ENCODE data around the gene GJE1. TPM values are rescaled to one million over a fixed set of nuclear protein-coding genes. Genes with fewer than 3 reads are reported as not detected.
A peak's percentile ranks its signal among the peaks of the same experiment; 100 is the strongest.
"Not testable (repeated sequence)": the region's sequence is repeated elsewhere in the genome, so short reads cannot be mapped to it uniquely, and the experiment has no call there.

The GJE1 gene
- total RNA-seq, 2 donors from 2014 or later: not detected

DNA sequence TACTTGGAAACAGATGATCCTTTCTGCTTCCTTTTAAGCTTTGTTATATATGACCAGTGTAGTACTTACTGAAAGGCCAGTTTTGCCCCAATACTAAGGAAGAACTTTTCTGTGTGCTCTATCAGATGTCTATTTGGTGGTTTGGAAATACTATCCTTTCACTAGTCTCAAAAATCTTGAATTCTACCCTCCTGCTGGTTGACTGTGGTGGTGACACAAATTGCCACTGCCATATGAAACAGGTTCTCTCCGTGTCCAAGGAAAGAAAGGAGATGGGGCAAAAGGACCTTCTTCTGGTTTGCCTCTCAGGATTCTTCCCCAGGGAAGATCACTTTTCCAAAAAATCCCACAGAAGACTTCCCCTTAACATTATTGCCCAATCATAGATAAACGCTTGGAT, 6.2 kb downstream of the GJE1 start:
- no peak for DNase-seq
- no peaks in the 10 kb centered on the region for H3K9me3 ChIP-seq (ENCODE audit: control insufficient read depth, low read length)
- Mint-ChIP-seq H3K4me3 (no peak overlapping the region), H3K9me3 (no peaks in the 10 kb centered on the region), H3K36me3 (ENCODE audit: low read depth) (no peaks in the 10 kb centered on the region), H3K4me1 (no peaks in the 10 kb centered on the region), H3K27ac (no peak overlapping the region), H3K27me3 (ENCODE audit: insufficient read depth) (no peaks in the 10 kb centered on the region)
- H3K4me3 ChIP-seq (ENCODE audit: low read length): no peak overlapping the region
- no peaks in the 10 kb centered on the region for H3K27me3 ChIP-seq (ENCODE audit: control insufficient read depth, insufficient read depth, low read length, poor library complexity, severe bottlenecking)
- no peaks in the 10 kb centered on the region for H3K4me1 ChIP-seq (ENCODE audit: control insufficient read depth, insufficient read depth, low read length)
- no peak overlapping the region for H3K9ac ChIP-seq (ENCODE audit: extremely low read depth, low read length, poor library complexity, severe bottlenecking)
- no peak overlapping the region for H3K27ac ChIP-seq (ENCODE audit: low read depth, low read length)
- 65 to 100% methylated on average over 1 to 2 of the region's 2 CpGs for WGBS, 2 experiments (ENCODE audit: insufficient coverage in 1 of 2, insufficient read length in 1 of 2)
- no peaks in the 10 kb centered on the region for H3K36me3 ChIP-seq (ENCODE audit: control insufficient read depth, insufficient read depth, low read length)
- peak; percentile 54 for TF ChIP-seq CTCF (conservative IDR thresholded peaks at IDR 0.05)

DNA sequence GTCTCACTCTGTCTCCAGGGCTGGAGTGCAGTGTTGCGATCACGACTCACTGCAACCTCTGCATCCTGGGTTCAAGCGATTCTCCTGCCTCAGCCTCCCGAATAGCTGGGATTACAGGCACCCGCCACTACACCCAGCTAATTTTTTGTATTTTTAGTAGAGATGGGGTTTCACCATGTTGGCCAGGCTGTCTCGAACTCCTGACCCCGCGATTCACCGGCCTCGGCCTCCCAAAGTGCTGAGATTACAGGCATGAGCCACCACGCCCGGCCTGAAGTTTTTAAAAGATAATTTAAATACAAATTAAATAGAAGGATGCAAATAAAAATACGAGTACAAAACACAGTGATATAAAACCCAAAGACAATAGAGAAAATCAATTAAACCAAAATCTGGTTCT, 8.8 kb downstream of the GJE1 start:
- H3K27me3 ChIP-seq (ENCODE audit: control insufficient read depth, insufficient read depth, low read length, poor library complexity, severe bottlenecking): not testable (repeated sequence)

DNA sequence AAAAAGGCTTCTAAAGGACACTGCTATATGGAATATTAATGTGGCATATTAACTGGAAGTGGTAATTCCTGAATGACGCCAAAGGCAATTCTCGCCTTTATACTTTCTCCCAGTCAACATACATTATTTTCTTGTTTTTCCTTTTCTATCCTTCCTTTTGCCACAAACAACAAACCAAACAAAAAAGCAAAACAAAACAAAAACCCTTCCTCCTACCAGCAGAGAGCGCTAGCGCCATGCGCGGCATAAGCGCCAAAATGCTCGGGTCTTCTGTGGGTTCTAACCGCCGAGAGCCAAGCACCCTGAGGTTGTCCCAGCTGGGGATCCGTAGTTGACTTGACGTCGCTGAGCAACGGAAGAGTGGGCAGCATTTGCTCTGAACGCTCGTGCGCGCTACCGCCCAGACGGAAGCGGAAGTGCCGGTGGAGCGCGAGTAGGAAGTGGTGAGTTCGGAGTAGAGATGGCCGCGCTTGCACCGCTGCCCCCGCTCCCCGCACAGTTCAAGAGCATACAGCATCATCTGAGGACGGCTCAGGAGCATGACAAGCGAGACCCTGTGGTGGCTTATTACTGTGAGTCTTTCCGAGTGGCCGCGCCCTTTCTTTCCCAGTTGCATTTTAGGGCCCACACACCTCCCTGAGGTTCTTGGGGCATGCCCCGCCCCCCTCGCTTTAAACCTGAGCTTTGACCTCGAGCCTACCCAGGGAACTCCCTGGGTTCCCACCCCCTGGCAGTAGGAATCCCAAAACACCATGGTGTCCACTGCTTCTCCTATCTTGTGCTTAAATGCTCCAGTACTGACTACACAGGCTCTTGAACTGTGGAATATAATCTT, 14.3 kb downstream of the GJE1 start, which contains the start of the genes NMBR and VTA1:
Gene NMBR, minus strand, starts transcription at position 295 of the 835 bp plus-strand sequence. CDS start 58,464 bp downstream, outside the sequence.
Gene VTA1, plus strand, starts transcription at position 436 of the 835 bp plus-strand sequence. Its CDS starts 25 bp downstream, at position 461.
- Mint-ChIP-seq H3K4me3 (peak within 1 kb of the TSS; percentile 98), H3K27me3 (ENCODE audit: insufficient read depth) (no peaks in the 10 kb centered on the region), H3K27ac (peak within 1 kb of the TSS; percentile 94), H3K36me3 (ENCODE audit: low read depth) (peaks cover 9% of the 10 kb centered on the region), H3K9me3 (no peaks in the 10 kb centered on the region), H3K4me1 (peaks cover 29% of the 10 kb centered on the region)
- WGBS, 2 experiments (ENCODE audit: insufficient coverage in 1 of 2, insufficient read length in 1 of 2): 0% methylated on average over 32 to 38 of the region's 38 CpGs
- Histone ChIP-seq H3K27ac (ENCODE audit: low read depth, low read length) (no peak within 1 kb of the TSS), H3K4me1 (ENCODE audit: control insufficient read depth, insufficient read depth, low read length) (no peaks in the 10 kb centered on the region), H3K9me3 (ENCODE audit: control insufficient read depth, low read length) (no peaks in the 10 kb centered on the region), H3K4me3 (ENCODE audit: low read length) (peak within 1 kb of the TSS; percentile 96), H3K36me3 (ENCODE audit: control insufficient read depth, insufficient read depth, low read length) (no peaks in the 10 kb centered on the region), H3K9ac (ENCODE audit: extremely low read depth, low read length, poor library complexity, severe bottlenecking) (peak within 1 kb of the TSS; percentile 59), H3K27me3 (ENCODE audit: control insufficient read depth, insufficient read depth, low read length, poor library complexity, severe bottlenecking) (no peaks in the 10 kb centered on the region)
- TF ChIP-seq CTCF (conservative IDR thresholded peaks at IDR 0.05): peak; percentile 93
- peak; percentile 99 for DNase-seq

More for the DNA sequence above, 8.8 kb downstream of the GJE1 start:
- not testable (repeated sequence) for H3K4me3 ChIP-seq (ENCODE audit: low read length); H3K27ac Mint-ChIP-seq; H3K4me1 ChIP-seq (ENCODE audit: control insufficient read depth, insufficient read depth, low read length); H3K9ac ChIP-seq (ENCODE audit: extremely low read depth, low read length, poor library complexity, severe bottlenecking); H3K9me3 ChIP-seq (ENCODE audit: control insufficient read depth, low read length); H3K4me1 Mint-ChIP-seq; H3K4me3 Mint-ChIP-seq; H3K27me3 Mint-ChIP-seq (ENCODE audit: insufficient read depth); H3K36me3 ChIP-seq (ENCODE audit: control insufficient read depth, insufficient read depth, low read length); H3K36me3 Mint-ChIP-seq (ENCODE audit: low read depth); H3K9me3 Mint-ChIP-seq; DNase-seq; H3K27ac ChIP-seq (ENCODE audit: low read depth, low read length)
- 93 to 100% methylated on average over 8 to 10 of the region's 13 CpGs for WGBS, 2 experiments (ENCODE audit: insufficient coverage in 1 of 2, insufficient read length in 1 of 2)

All from endodermal cell (in vitro differentiated cells).